Esophagus squamous epithelium (tissue), 4 donors: Measurements from ENCODE around the gene AP1S3.

ENCODE experiments used
- POLR2A ChIP-seq, 4 donors: fragments of 450-650 bp; IDR thresholded peaks; one replicate each; pipeline ENCODE4 v1.6.1; 2017; ENCODE audit warnings: antibody characterized with exemption in 4 of 4, mild to moderate bottlenecking in 4 of 4, moderate library complexity in 3 of 4
- TF ChIP-seq, protein P1 (sequence below), 6 experiments: fragments of 450-650 bp in 4 of 6; fragments of 200-600 bp in 2 of 6; sonication (generic) in 2 of 6; IDR thresholded peaks; one replicate each; pipeline ENCODE4 v1.5.1; 2016 to 2019; ENCODE audit warnings: antibody characterized with exemption in 6 of 6, mild to moderate bottlenecking in 4 of 6, moderate library complexity in 4 of 6

DNA sequence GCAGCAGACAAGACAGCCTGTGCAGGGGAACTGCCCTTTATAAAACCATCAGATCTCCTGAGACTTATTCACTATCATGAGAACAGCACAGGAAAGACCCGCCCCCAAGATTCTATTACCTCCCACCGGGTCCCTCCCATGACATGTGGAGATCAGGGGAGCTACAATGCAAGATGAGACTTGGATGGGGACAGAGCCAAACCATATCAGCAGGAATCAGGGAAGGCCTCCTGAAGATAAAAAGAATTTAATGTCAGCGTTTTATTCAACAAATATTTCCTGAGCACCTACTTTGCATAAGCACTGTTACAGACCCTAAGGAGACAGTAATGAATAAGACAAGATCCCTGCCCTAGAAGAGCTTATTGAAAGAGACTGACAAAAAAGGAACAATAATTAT lies 105.0 kb downstream of the AP1S3 start:
- TF ChIP-seq POLR2A (IDR thresholded peaks at IDR 0.05), result no peak
- TF ChIP-seq, protein P1, sequence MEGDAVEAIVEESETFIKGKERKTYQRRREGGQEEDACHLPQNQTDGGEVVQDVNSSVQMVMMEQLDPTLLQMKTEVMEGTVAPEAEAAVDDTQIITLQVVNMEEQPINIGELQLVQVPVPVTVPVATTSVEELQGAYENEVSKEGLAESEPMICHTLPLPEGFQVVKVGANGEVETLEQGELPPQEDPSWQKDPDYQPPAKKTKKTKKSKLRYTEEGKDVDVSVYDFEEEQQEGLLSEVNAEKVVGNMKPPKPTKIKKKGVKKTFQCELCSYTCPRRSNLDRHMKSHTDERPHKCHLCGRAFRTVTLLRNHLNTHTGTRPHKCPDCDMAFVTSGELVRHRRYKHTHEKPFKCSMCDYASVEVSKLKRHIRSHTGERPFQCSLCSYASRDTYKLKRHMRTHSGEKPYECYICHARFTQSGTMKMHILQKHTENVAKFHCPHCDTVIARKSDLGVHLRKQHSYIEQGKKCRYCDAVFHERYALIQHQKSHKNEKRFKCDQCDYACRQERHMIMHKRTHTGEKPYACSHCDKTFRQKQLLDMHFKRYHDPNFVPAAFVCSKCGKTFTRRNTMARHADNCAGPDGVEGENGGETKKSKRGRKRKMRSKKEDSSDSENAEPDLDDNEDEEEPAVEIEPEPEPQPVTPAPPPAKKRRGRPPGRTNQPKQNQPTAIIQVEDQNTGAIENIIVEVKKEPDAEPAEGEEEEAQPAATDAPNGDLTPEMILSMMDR (IDR thresholded peaks at IDR 0.05), result no peak
